ENCODE results near the gene PIP4K2A.

Gene PIP4K2A

GRCh38 chr10:22662733-22663330 lies 51.5 kb downstream of the PIP4K2A start:
- DNase-seq: no peak

GRCh38 chr10:22659866-22660265 lies 54.5 kb downstream of the PIP4K2A start:
- no peak for DNase-seq

GRCh38 chr10:22658745-22659410 lies 55.5 kb downstream of the PIP4K2A start:
- no peak for DNase-seq

- DNase-seq: no peak
Measured at GRCh38 chr10:22657566-22658225, 56.7 kb downstream of the PIP4K2A start.

- DNase-seq: no peak
Measured at GRCh38 chr10:22657024-22657423, 57.4 kb downstream of the PIP4K2A start.

- no peak for DNase-seq
Measured at GRCh38 chr10:22656036-22656435, 58.3 kb downstream of the PIP4K2A start.

GRCh38 chr10:22655312-22655981 lies 58.9 kb downstream of the PIP4K2A start:
- DNase-seq: peak; percentile 67

GRCh38 chr10:22652988-22653481 lies 61.3 kb downstream of the PIP4K2A start:
- DNase-seq: peak; percentile 50

- no peak for DNase-seq
Measured at GRCh38 chr10:22651276-22651980, 63.0 kb downstream of the PIP4K2A start.

GRCh38 chr10:22649994-22650393 lies 64.4 kb downstream of the PIP4K2A start:
- DNase-seq: no peak

- peak; percentile 49 for DNase-seq
Measured at GRCh38 chr10:22649390-22649841, 65.0 kb downstream of the PIP4K2A start.

- DNase-seq: peak; percentile 42
Measured at GRCh38 chr10:22648547-22648961, 65.8 kb downstream of the PIP4K2A start.

- no peak for DNase-seq
Measured at GRCh38 chr10:22647244-22647643, 67.1 kb downstream of the PIP4K2A start.

GRCh38 chr10:22646388-22646853 lies 68.0 kb downstream of the PIP4K2A start:
- DNase-seq: peak; percentile 76

- no peak for DNase-seq
Measured at GRCh38 chr10:22644222-22644621, 70.2 kb downstream of the PIP4K2A start.

- DNase-seq: no peak
Measured at GRCh38 chr10:22643775-22644174, 70.6 kb downstream of the PIP4K2A start.

- DNase-seq: no peak
Measured at GRCh38 chr10:22643116-22643515, 71.3 kb downstream of the PIP4K2A start.

- no peak for DNase-seq
Measured at GRCh38 chr10:22641743-22642142, 72.6 kb downstream of the PIP4K2A start.

GRCh38 chr10:22640359-22640758 lies 74.0 kb downstream of the PIP4K2A start:
- no peak for DNase-seq

- DNase-seq: no peak
Measured at GRCh38 chr10:22638863-22639262, 75.5 kb downstream of the PIP4K2A start.

- no peak for DNase-seq
Measured at GRCh38 chr10:22637491-22637890, 76.9 kb downstream of the PIP4K2A start.

GRCh38 chr10:22635650-22636049 lies 78.7 kb downstream of the PIP4K2A start:
- DNase-seq: no peak

Data from CD4-positive, alpha-beta T cell treated with Interleukin-17A for 1 hour (primary cell).